Lower lobe of right lung (tissue), 2 donors: ENCODE data around the gene HOXA9. TPM values are rescaled to one million over a fixed set of nuclear protein-coding genes. Genes with fewer than 3 reads are reported as not detected.

ENCODE experiments used
- ATAC-seq, 2 donors: fragments of 200-7000 bp; cut with Tn5 transposase; one replicate each; pipeline ENCODE4 v1.9.1; 2020 to 2022; ENCODE audit warnings: mild to moderate bottlenecking in 2 of 2, moderate library complexity in 2 of 2
- DNase-seq: peaks from one replicate; pipeline ENCODE4 v3.0.0-alpha.2; 2020
- H3K27ac ChIP-seq: fragments of 200-600 bp; one replicate; pipeline ENCODE4 v1.8.0; 2022
- H3K27me3 ChIP-seq: fragments of 200-600 bp; one replicate; pipeline ENCODE4 v1.8.0; 2022; ENCODE audit warnings: low read depth
- H3K36me3 ChIP-seq: fragments of 200-600 bp; one replicate; pipeline ENCODE4 v1.8.0; 2022; ENCODE audit warnings: mild to moderate bottlenecking
- H3K4me1 ChIP-seq: fragments of 200-600 bp; one replicate; pipeline ENCODE4 v1.8.0; 2022
- H3K4me3 ChIP-seq: fragments of 200-600 bp; one replicate; pipeline ENCODE4 v1.8.0; 2022; ENCODE audit warnings: mild to moderate bottlenecking
- H3K9me3 ChIP-seq: fragments of 200-600 bp; one replicate; pipeline ENCODE4 v1.8.0; 2022
- intact Hi-C: fragments of 100-400 bp; cut with DNase I; formaldehyde crosslinking; loops from one replicate; pipeline ENCODE4 v1.11.0; 2022
- total RNA-seq: library from RNA; stranded (reverse); fragmentation: NEBNext Ultra II Directional; extraction: Animal tissue kit (Norgen Biotek cat#: 25700); gene quantifications from one replicate; pipeline ENCODE4 v1.2.1, GENCODE V29; 2021
- TF ChIP-seq, protein P1 (sequence below): fragments of 200-600 bp; IDR thresholded peaks from one replicate; pipeline ENCODE4 v1.8.0; 2022; ENCODE audit warnings: antibody characterized with exemption, mild to moderate bottlenecking
- donor health status: DM: no; HTN: yes; CAD: no; lungs with severe emphysema.

HOXA9 gene
- total RNA-seq, 1 donor from 2014 or later = 1.7 TPM

GRCh38 chr7:27194686-27195379 lies 29.5 kb upstream of the HOXA9 start:
- no peak overlapping the region for H3K4me3 ChIP-seq
- TF ChIP-seq, protein P1, sequence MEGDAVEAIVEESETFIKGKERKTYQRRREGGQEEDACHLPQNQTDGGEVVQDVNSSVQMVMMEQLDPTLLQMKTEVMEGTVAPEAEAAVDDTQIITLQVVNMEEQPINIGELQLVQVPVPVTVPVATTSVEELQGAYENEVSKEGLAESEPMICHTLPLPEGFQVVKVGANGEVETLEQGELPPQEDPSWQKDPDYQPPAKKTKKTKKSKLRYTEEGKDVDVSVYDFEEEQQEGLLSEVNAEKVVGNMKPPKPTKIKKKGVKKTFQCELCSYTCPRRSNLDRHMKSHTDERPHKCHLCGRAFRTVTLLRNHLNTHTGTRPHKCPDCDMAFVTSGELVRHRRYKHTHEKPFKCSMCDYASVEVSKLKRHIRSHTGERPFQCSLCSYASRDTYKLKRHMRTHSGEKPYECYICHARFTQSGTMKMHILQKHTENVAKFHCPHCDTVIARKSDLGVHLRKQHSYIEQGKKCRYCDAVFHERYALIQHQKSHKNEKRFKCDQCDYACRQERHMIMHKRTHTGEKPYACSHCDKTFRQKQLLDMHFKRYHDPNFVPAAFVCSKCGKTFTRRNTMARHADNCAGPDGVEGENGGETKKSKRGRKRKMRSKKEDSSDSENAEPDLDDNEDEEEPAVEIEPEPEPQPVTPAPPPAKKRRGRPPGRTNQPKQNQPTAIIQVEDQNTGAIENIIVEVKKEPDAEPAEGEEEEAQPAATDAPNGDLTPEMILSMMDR = no peak
- no peaks in the 10 kb centered on the region for H3K36me3 ChIP-seq
- no peak for ATAC-seq
- H3K27ac ChIP-seq = no peak overlapping the region
- intact Hi-C loops = loop anchor here (10.0 kb wide), 1 partner anchor 890 kb away; no protein-coding TSS in a partner anchor
- peaks cover 34% of the 10 kb centered on the region for H3K4me1 ChIP-seq
- peaks cover 96% of the 10 kb centered on the region for H3K27me3 ChIP-seq
- H3K9me3 ChIP-seq = no peaks in the 10 kb centered on the region
- no peak for DNase-seq

- Histone ChIP-seq H3K4me3 (no peak overlapping the region), H3K27ac (no peak overlapping the region), H3K27me3 (peaks cover 100% of the 10 kb centered on the region), H3K4me1 (peaks cover 35% of the 10 kb centered on the region), H3K36me3 (no peaks in the 10 kb centered on the region), H3K9me3 (no peaks in the 10 kb centered on the region)
- TF ChIP-seq, protein P1 = no peak
- intact Hi-C loops = loop anchor here (10.0 kb wide), 1 partner anchor 891 kb away; no protein-coding TSS in a partner anchor
- DNase-seq (no peak), ATAC-seq (no peak)
Observed at GRCh38 chr7:27194002-27194352, 28.6 kb upstream of the HOXA9 start.

GRCh38 chr7:27193335-27194001 lies 28.1 kb upstream of the HOXA9 start:
- DNase-seq (no peak), ATAC-seq (no peak)
- no peaks in the 10 kb centered on the region for H3K36me3 ChIP-seq
- H3K4me3 ChIP-seq = peak overlapping the region; percentile 46
- H3K4me1 ChIP-seq = peaks cover 36% of the 10 kb centered on the region
- peaks cover 100% of the 10 kb centered on the region for H3K27me3 ChIP-seq
- no peaks in the 10 kb centered on the region for H3K9me3 ChIP-seq
- H3K27ac ChIP-seq = no peak overlapping the region
- TF ChIP-seq, protein P1 = no peak
- intact Hi-C loops = loop anchor here (10.0 kb wide), 1 partner anchor 891 kb away; no protein-coding TSS in a partner anchor

DNA sequence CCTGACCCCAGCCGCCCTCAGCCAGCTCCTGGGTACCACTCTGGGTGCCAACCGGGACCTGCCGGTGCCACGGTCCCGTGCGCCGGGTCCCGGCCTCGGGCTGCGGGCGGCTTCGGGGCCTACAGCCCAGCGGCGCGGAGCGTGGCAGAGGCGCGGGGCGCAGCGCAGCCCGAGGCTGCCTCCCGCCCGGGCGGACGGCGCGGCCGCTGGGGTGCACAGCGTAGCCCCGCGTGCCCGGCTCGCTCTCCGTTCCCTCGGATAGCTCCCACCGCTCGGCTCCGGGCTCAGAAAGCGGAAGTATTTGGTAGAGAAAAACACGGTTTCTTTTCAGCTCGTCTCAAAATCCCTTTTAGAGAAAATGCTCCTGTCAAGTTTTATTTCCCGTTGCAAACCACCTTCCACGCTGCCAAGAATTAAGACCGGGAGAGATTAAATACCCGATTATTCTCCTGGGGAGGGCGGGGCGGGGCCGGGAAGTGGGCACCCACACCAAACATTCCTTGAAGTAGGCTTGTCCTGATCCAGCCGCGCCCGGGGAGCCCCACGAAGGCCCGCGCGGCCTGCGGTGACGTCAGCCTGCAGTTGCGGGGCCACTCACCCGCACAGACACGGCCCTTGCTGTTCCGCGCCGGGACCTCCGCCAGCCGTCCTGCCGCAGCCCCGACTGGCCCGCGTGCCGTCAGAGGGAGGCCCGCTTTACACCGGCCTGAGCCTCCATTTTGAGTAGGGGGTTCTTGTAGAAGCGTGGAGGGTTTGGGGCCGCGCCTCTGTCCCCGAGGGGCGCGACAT lies 27.4 kb upstream of the HOXA9 start:
- peak overlapping the region; percentile 46 for H3K4me3 ChIP-seq
- no peaks in the 10 kb centered on the region for H3K36me3 ChIP-seq
- intact Hi-C loops = loop anchor here (10.0 kb wide), 1 partner anchor 892 kb away; no protein-coding TSS in a partner anchor
- H3K27ac ChIP-seq = no peak overlapping the region
- no peaks in the 10 kb centered on the region for H3K9me3 ChIP-seq
- ATAC-seq (peak; percentile 59 to 66), DNase-seq (no peak)
- H3K4me1 ChIP-seq = peaks cover 41% of the 10 kb centered on the region
- TF ChIP-seq, protein P1 = no peak
- H3K27me3 ChIP-seq = peaks cover 100% of the 10 kb centered on the region

DNA sequence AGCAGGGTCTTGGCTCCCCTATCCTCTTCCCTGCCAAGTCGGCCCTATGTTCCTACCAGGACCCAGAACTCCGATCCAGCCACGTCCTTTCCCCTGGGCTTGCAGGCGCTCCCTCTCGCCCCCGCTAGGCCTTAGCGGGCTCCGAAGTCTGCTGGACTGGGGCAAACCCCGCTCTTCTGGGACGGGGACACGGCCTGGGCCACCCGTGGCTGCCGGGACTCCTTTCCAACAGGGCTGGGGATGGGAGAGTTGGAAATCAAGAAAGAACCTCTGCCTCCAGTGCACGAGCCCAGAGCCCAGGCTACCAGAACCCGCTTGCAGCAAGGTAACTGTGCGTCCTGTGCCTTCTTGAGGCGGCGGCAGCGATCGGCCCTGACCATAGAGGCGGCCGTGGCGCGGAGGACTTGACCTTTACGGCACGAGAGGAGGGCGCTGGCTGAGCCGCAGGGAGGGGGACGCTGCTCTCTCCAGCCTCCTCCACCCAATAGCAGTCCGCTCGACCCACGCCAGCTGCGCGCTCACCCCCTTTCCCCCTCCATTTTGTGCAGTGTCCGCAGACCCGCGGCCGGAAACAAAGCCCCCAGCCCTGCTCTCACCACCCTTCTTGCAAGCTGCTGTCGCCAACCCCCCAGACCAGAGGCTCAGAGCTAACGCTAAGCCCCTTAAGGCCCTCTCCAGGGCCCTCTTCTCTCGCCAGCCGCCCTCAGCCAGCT lies 26.7 kb upstream of the HOXA9 start:
- peaks cover 42% of the 10 kb centered on the region for H3K4me1 ChIP-seq
- H3K4me3 ChIP-seq = peak overlapping the region; percentile 46
- no peaks in the 10 kb centered on the region for H3K36me3 ChIP-seq
- no peak overlapping the region for H3K27ac ChIP-seq
- DNase-seq (no peak), ATAC-seq (peak; percentile 5 to 11)
- H3K27me3 ChIP-seq = peaks cover 100% of the 10 kb centered on the region
- TF ChIP-seq, protein P1 = no peak
- H3K9me3 ChIP-seq = no peaks in the 10 kb centered on the region
- intact Hi-C loops = loop anchor here (10.0 kb wide), 1 partner anchor 893 kb away; no protein-coding TSS in a partner anchor
